Glomerular visceral epithelial cell (primary cell): ENCODE measurements around the gene NTRK2.
"Not testable (repeated sequence)": the region's sequence is repeated elsewhere in the genome, so short reads cannot be mapped to it uniquely, and the experiment has no call there.

Source experiments
- DNase-seq: peaks from one replicate; pipeline ENCODE4 v3.0.0-alpha.2; 2016; ENCODE audit errors: extremely low spot score

NTRK2 gene

DNA sequence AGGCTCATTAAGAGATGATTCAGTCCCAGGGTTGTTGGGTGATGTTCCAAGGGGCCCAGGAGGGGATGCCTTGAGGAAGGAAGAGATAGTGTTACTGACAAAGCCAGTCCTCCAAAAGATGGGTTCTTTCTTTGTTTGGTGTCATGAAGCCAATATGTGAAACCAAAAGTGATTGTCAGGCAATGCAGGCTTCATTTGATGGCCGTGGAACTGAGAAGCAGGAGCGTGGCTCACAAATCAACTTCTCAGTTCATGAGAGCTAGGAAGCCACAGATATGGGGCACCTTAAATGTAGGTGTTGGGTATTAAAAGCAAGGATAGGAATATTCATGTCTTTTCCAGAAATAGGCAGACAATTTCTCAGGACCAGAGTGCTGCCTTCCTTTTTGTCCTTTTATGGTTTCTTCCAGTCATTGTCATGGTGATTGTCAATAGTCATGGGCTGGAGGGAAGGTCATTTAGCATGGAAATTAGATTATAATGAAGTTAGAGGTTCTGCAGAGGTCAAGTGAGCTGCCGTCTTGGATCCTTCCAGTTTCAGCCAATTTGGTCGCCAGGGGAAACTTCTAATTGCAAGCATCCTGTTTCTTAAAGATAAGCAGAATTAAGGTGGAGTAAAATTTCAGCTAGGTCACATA lies 393.0 kb downstream of the NTRK2 start:
- DNase-seq = no peak

- DNase-seq = no peak
Observed at GRCh38 chr9:85064811-85065371, 395.4 kb downstream of the NTRK2 start.

- DNase-seq = no peak
Observed at GRCh38 chr9:85067792-85068191, 398.3 kb downstream of the NTRK2 start.

DNA sequence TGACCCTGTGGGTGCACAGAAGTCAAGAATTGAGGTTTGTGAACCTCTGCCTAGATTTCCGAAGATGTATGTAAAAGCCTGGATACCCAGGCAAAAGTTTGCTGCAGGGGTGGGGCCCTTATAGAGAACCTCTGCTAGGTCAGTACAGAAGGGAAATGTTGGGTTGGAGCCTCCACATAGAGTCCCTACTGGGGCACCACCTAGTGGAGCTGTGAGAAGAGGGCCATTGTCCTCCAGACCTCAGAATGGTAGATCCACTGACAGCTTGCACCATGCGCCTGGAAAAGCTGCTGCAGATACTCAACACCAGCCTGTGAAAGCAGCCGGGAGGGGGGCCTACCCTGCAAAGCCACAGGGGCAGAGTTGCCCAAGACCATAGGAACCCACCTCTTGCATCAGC lies 399.9 kb downstream of the NTRK2 start:
- not testable (repeated sequence) for DNase-seq
